ENCODE results near the gene DNAAF9.

- TF ChIP-seq CTCF (IDR thresholded peaks at IDR 0.05) (no peak), POLR2A (IDR thresholded peaks at IDR 0.05) (no peak), EP300 (IDR thresholded peaks at IDR 0.05; ENCODE audit: low read depth) (no peak), POLR2AphosphoS5 (IDR thresholded peaks at IDR 0.05) (no peak)
Observed at GRCh38 chr20:3371754-3372153, 35.7 kb downstream of the DNAAF9 start.
